HEK293 (cell line): ENCODE results near the gene IGF2BP2.
A peak's percentile ranks its signal among the peaks of the same experiment; 100 is the strongest.

ENCODE experiments used
- BCL11B ChIP-seq: fragments of 450-650 bp; formaldehyde crosslinking; IDR thresholded peaks from 2 replicates; pipeline ENCODE4 v1.5.1; 2016; ENCODE audit warnings: low read depth, missing biosample characterization, missing genetic modification characterization
- MEIS1 ChIP-seq: sonication (generic); formaldehyde crosslinking; IDR thresholded peaks from 2 replicates; pipeline ENCODE4 v1.8.1; 2022; ENCODE audit warnings: missing genetic modification reagents, mild to moderate bottlenecking, borderline replicate concordance
- PRDM1 ChIP-seq: fragments of 450-650 bp; formaldehyde crosslinking; IDR thresholded peaks from 2 replicates; pipeline ENCODE4; 2016; ENCODE audit warnings: missing biosample characterization, missing genetic modification characterization
- ZIC2 ChIP-seq: fragments of 450-650 bp; formaldehyde crosslinking; IDR thresholded peaks from 2 replicates; pipeline ENCODE4 v1.5.1; 2016; ENCODE audit warnings: missing biosample characterization, missing genetic modification characterization
- ZNF19 ChIP-seq: fragments of 450-650 bp; formaldehyde crosslinking; IDR thresholded peaks from 2 replicates; pipeline ENCODE4; 2016; ENCODE audit warnings: missing biosample characterization, missing genetic modification characterization, low read depth
- ZNF214 ChIP-seq: fragments of 450-650 bp; formaldehyde crosslinking; IDR thresholded peaks from 2 replicates; pipeline ENCODE4 v1.5.1; 2017; ENCODE audit warnings: missing biosample characterization, mild to moderate bottlenecking, missing genetic modification characterization, borderline replicate concordance
- ZNF335 ChIP-seq: fragments of 450-650 bp; formaldehyde crosslinking; conservative IDR thresholded peaks from 2 replicates; pipeline ENCODE4 v1.5.1; 2016; ENCODE audit warnings: missing biosample characterization, missing genetic modification characterization
- ZNF561 ChIP-seq: fragments of 450-650 bp; IDR thresholded peaks from 2 replicates; pipeline ENCODE4 v1.5.1; 2018; ENCODE audit warnings: missing biosample characterization, missing genetic modification characterization, borderline replicate concordance
- TF ChIP-seq, protein P1 (sequence below): fragments of 450-650 bp; formaldehyde crosslinking; IDR thresholded peaks from 2 replicates; pipeline ENCODE4 v1.5.1; 2016; ENCODE audit warnings: missing biosample characterization, missing genetic modification characterization
- TF ChIP-seq, protein P2 (sequence below): fragments of 450-650 bp; formaldehyde crosslinking; IDR thresholded peaks from 2 replicates; pipeline ENCODE4 v1.5.1; 2016; ENCODE audit warnings: missing biosample characterization, missing genetic modification characterization, low read depth

DNA sequence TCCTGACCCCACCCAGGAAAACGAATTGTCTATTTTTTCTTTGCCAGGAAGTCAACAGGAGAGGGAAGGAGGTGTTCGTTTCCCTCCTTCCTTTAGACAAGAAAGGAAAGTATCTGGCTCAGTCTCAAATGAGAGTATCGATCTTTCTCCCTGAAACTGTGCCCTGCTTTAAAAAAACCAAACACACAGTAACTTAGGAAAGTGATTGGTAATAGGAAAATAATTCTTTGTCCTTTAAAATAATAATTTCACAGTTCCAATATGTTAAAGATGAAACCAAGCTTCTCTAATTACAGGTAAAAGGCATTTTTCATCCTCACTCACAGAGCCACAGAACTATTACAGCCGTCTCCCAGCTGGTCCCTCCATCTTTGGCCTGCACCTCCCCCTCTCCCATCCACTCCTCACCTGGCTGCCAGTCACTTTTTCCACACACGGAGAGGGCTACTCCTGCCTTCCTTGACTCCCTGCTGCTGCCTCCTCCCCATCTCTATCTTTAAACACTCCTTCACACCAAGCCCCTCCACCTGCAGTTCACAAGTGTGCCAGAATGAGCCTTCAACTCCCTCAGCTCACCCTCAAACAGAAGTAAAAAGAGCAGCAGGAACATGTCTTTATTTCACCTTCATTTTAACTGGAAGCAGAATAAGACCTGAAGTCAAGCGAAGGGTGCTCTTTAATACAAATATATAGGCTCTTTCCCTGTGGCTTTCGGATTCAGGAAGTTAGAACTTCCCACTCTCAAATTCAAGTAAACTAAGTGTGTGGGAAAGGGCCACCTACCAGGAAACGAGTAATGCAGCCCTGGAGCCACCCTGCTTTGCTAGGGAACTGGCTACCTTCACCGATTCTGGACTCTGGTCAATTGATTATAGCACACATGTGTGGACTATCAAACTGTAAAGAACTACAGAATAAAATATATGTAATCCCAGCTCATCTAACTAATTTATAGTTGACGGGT, 122.3 kb downstream of the IGF2BP2 start:
- TF ChIP-seq, protein P1, sequence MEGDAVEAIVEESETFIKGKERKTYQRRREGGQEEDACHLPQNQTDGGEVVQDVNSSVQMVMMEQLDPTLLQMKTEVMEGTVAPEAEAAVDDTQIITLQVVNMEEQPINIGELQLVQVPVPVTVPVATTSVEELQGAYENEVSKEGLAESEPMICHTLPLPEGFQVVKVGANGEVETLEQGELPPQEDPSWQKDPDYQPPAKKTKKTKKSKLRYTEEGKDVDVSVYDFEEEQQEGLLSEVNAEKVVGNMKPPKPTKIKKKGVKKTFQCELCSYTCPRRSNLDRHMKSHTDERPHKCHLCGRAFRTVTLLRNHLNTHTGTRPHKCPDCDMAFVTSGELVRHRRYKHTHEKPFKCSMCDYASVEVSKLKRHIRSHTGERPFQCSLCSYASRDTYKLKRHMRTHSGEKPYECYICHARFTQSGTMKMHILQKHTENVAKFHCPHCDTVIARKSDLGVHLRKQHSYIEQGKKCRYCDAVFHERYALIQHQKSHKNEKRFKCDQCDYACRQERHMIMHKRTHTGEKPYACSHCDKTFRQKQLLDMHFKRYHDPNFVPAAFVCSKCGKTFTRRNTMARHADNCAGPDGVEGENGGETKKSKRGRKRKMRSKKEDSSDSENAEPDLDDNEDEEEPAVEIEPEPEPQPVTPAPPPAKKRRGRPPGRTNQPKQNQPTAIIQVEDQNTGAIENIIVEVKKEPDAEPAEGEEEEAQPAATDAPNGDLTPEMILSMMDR (tag by site-specific recombination) = no peak
- no peak for TF ChIP-seq ZNF561 (tag by site-specific recombination)
- no peak for TF ChIP-seq ZNF19
- TF ChIP-seq ZNF335 = no peak
- TF ChIP-seq PRDM1 (tag by site-specific recombination) = peak; percentile 37
- TF ChIP-seq, protein P2, sequence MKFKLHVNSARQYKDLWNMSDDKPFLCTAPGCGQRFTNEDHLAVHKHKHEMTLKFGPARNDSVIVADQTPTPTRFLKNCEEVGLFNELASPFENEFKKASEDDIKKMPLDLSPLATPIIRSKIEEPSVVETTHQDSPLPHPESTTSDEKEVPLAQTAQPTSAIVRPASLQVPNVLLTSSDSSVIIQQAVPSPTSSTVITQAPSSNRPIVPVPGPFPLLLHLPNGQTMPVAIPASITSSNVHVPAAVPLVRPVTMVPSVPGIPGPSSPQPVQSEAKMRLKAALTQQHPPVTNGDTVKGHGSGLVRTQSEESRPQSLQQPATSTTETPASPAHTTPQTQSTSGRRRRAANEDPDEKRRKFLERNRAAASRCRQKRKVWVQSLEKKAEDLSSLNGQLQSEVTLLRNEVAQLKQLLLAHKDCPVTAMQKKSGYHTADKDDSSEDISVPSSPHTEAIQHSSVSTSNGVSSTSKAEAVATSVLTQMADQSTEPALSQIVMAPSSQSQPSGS (tag by site-specific recombination) = no peak
- TF ChIP-seq ZNF214 = no peak
- no peak; the same call in 1 of the 2 replicates for TF ChIP-seq ZIC2 (tag by site-specific recombination)
- no peak for TF ChIP-seq MEIS1 (CRISPR knock-in tag)
- no peak for TF ChIP-seq BCL11B (tag by site-specific recombination)
